ENCODE results near the gene PCDH9. TPM values are rescaled to one million over a fixed set of nuclear protein-coding genes. Genes with fewer than 3 reads are reported as not detected.

PCDH9 gene
- total RNA-seq, 6 experiments from 2014 or later, result 1.6 to 3.9 (median 3.1) TPM

GRCh38 chr13:67052550-67053490 is 177.3 kb downstream of the PCDH9 start:
- no peak for TF ChIP-seq CTCF (IDR thresholded peaks at IDR 0.05)
- no peak for TF ChIP-seq POLR2A (IDR thresholded peaks at IDR 0.05)
- WGBS (ENCODE audit: insufficient coverage, low coverage, low lambda C conversion rate, missing lambda C conversion rate), result 85% methylated on average over 8 of the region's 8 CpGs
- ATAC-seq (no peak), DNase-seq (no peak)
- H3K27ac ChIP-seq, result no peak overlapping the region
- intact Hi-C loops (cut with DNase I), result no loop called here
- no peaks in the 10 kb centered on the region for H3K36me3 ChIP-seq
- H3K9me3 ChIP-seq, result no peaks in the 10 kb centered on the region
- H3K4me1 ChIP-seq, result no peaks in the 10 kb centered on the region
- no peaks in the 10 kb centered on the region for H3K27me3 ChIP-seq
- H3K4me3 ChIP-seq, result no peak overlapping the region

GRCh38 chr13:67049744-67050143 is 180.4 kb downstream of the PCDH9 start:
- H3K9me3 ChIP-seq, result no peaks in the 10 kb centered on the region
- intact Hi-C loops (cut with DNase I), result no loop called here
- H3K4me1 ChIP-seq, result no peaks in the 10 kb centered on the region
- TF ChIP-seq POLR2A (IDR thresholded peaks at IDR 0.05) (no peak), CTCF (IDR thresholded peaks at IDR 0.05) (no peak)
- no peak overlapping the region for H3K4me3 ChIP-seq
- ATAC-seq, result no peak
- no peak overlapping the region for H3K27ac ChIP-seq
- DNase-seq, result no peak
- no peaks in the 10 kb centered on the region for H3K27me3 ChIP-seq
- WGBS (ENCODE audit: insufficient coverage, low coverage, low lambda C conversion rate, missing lambda C conversion rate), result 70% methylated on average over 1 of the region's 1 CpG
- H3K36me3 ChIP-seq, result no peaks in the 10 kb centered on the region

- TF ChIP-seq CTCF (IDR thresholded peaks at IDR 0.05), result no peak
- no peak for TF ChIP-seq POLR2A (IDR thresholded peaks at IDR 0.05)
- ATAC-seq, result no peak
These were observed 181.3 kb downstream of the PCDH9 start for GRCh38 chr13:67048821-67049150.

GRCh38 chr13:67048084-67048820 is 181.9 kb downstream of the PCDH9 start:
- no peak overlapping the region for H3K27ac ChIP-seq
- TF ChIP-seq CTCF (IDR thresholded peaks at IDR 0.05), result no peak
- no peak for TF ChIP-seq POLR2A (IDR thresholded peaks at IDR 0.05)
- DNase-seq (no peak), ATAC-seq (peak in 2 of 4 donors; percentile 36 to 74)
- no peaks in the 10 kb centered on the region for H3K9me3 ChIP-seq
- intact Hi-C loops (cut with DNase I), result no loop called here
- H3K4me3 ChIP-seq, result no peak overlapping the region
- no peaks in the 10 kb centered on the region for H3K4me1 ChIP-seq
- WGBS (ENCODE audit: insufficient coverage, low coverage, low lambda C conversion rate, missing lambda C conversion rate), result 26% methylated on average over 4 of the region's 4 CpGs
- no peaks in the 10 kb centered on the region for H3K27me3 ChIP-seq
- no peaks in the 10 kb centered on the region for H3K36me3 ChIP-seq

More at GRCh38 chr13:67048821-67049150, 181.3 kb downstream of the PCDH9 start:
- Histone ChIP-seq H3K4me3 (no peak overlapping the region), H3K36me3 (no peaks in the 10 kb centered on the region), H3K9me3 (no peaks in the 10 kb centered on the region), H3K27ac (no peak overlapping the region), H3K27me3 (no peaks in the 10 kb centered on the region), H3K4me1 (no peaks in the 10 kb centered on the region)
- intact Hi-C loops (cut with DNase I), result no loop called here
- no peak for DNase-seq
- 83% methylated on average over 2 of the region's 2 CpGs for WGBS (ENCODE audit: insufficient coverage, low coverage, low lambda C conversion rate, missing lambda C conversion rate)

Data from right lobe of liver (tissue), 6 donors.